VCaP (cell line): ENCODE data around the gene CYTH1.

Experiments
- H3K27ac ChIP-seq: fragments of 450-650 bp; 2 replicates; pipeline ENCODE4 v1.5.1; 2017
- CTCF ChIP-seq: fragments of 450-650 bp; conservative IDR thresholded peaks from 2 replicates; pipeline ENCODE4 v1.5.1; 2017; ENCODE audit warnings: mild to moderate bottlenecking, moderate library complexity

The CYTH1 gene

GRCh38 chr17:78709751-78710181 is 72.3 kb downstream of the CYTH1 start:
- no peak for TF ChIP-seq CTCF
- no peak overlapping the region for H3K27ac ChIP-seq

GRCh38 chr17:78709119-78709681 is 72.9 kb downstream of the CYTH1 start:
- no peak for TF ChIP-seq CTCF

GRCh38 chr17:78708510-78708973 is 73.5 kb downstream of the CYTH1 start:
- peak; percentile 97 for TF ChIP-seq CTCF
- no peak overlapping the region; the same call in 1 of the 2 replicates for H3K27ac ChIP-seq

More at GRCh38 chr17:78709119-78709681, 72.9 kb downstream of the CYTH1 start:
- no peak overlapping the region for H3K27ac ChIP-seq

- H3K27ac ChIP-seq = no peak overlapping the region; the same call in 1 of the 2 replicates
- no peak for TF ChIP-seq CTCF
Observed at GRCh38 chr17:78707923-78708322, 74.2 kb downstream of the CYTH1 start.

GRCh38 chr17:78707016-78707415 is 75.1 kb downstream of the CYTH1 start:
- H3K27ac ChIP-seq = no peak overlapping the region
- TF ChIP-seq CTCF = no peak

GRCh38 chr17:78706271-78706915 is 75.7 kb downstream of the CYTH1 start:
- no peak for TF ChIP-seq CTCF
- H3K27ac ChIP-seq = no peak overlapping the region

- no peak overlapping the region for H3K27ac ChIP-seq
- TF ChIP-seq CTCF = no peak
Observed at GRCh38 chr17:78705071-78705470, 77.0 kb downstream of the CYTH1 start.
